COLO829 (cell line): Measurements from ENCODE around the gene CRLF3.
"Not testable (repeated sequence)": the region's sequence is repeated elsewhere in the genome, so short reads cannot be mapped to it uniquely, and the experiment has no call there.

ENCODE experiments used
- DNase-seq: peaks from one replicate; pipeline ENCODE4 v3.0.0; 2012; ENCODE audit warnings: low spot score

Gene CRLF3, protein sequence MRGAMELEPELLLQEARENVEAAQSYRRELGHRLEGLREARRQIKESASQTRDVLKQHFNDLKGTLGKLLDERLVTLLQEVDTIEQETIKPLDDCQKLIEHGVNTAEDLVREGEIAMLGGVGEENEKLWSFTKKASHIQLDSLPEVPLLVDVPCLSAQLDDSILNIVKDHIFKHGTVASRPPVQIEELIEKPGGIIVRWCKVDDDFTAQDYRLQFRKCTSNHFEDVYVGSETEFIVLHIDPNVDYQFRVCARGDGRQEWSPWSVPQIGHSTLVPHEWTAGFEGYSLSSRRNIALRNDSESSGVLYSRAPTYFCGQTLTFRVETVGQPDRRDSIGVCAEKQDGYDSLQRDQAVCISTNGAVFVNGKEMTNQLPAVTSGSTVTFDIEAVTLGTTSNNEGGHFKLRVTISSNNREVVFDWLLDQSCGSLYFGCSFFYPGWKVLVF

GRCh38 chr17:30824356-30825145, at the start of gene CRLF3:
CRLF3 (minus strand) TSS chr17:30824692; CDS start chr17:30824651, 41 bp downstream.
- DNase-seq: peak; percentile 96

- no peak for DNase-seq
These were observed 44.5 kb upstream of the CRLF3 start for GRCh38 chr17:30869005-30869404.

DNA sequence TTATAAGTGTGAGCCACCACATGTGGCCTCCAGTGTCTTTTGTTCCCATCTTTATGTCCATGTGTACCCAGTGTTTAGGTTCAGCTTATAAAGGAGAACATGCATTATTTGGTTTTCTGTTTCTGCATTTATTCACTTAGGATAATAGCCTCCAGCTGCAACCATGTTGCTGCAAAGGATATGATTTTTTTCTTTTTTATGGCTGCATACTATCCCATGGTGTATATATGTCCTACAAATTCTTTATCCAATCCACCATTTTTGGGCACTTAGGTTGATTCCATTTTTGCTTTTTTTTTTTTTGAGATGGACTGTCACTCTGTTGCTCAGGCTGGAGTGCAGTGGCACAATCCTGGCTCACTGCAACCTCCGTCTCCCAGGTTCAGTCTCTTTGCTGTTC, 40.1 kb upstream of the CRLF3 start:
- no peak for DNase-seq

- no peak for DNase-seq
These were observed 34.2 kb upstream of the CRLF3 start for GRCh38 chr17:30858556-30859250.

DNA sequence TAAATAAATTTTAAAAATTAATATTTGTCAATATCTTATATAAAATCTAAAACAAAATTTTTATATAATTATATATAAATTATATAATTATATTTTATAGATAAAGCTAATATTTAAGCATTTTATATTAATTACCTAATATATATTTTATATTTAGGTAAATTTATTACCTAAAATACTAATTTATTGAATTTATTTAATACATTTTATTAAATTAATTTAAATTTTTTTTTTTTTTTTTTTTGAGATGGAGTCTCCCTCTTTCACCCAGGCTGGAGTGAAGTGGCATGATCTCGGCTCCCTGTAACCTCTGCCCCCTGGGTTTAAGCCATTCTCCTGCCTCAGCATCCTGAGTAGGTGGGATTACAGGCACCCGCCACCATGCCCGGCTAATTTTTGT, 29.7 kb upstream of the CRLF3 start:
- no peak for DNase-seq

- no peak for DNase-seq
These were observed 23.5 kb upstream of the CRLF3 start for GRCh38 chr17:30848021-30848420.

GRCh38 chr17:30840771-30841170, 16.3 kb upstream of the CRLF3 start:
- no peak for DNase-seq

DNA sequence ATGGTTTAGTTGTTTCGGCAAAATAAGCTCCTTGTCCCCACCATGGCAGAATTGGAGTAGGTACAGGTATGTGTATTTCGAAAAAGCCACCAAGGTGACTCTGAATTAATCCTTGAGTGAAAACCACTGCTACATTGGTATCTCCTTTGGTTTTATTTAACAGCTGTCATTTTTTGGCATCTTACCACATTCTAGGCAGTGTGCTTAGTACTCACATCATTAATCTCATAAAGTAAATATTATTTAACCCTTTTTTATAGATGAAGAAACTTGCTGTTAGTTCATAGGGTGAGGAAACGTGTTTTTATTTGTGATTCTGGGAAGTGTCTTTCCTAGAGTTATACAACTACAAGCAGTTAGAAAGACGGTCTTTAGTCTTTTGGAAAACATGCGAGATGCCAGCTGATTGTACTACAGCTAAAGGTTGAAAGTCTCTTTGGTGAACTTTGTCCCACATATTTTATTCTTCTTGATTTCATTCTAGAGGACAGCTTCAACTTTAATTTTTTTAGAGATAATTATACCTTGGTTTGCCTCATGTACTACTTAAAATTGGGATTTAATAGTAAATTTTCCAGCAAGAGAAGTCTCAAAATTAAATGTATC, 13.8 kb upstream of the CRLF3 start:
- DNase-seq: no peak

DNA sequence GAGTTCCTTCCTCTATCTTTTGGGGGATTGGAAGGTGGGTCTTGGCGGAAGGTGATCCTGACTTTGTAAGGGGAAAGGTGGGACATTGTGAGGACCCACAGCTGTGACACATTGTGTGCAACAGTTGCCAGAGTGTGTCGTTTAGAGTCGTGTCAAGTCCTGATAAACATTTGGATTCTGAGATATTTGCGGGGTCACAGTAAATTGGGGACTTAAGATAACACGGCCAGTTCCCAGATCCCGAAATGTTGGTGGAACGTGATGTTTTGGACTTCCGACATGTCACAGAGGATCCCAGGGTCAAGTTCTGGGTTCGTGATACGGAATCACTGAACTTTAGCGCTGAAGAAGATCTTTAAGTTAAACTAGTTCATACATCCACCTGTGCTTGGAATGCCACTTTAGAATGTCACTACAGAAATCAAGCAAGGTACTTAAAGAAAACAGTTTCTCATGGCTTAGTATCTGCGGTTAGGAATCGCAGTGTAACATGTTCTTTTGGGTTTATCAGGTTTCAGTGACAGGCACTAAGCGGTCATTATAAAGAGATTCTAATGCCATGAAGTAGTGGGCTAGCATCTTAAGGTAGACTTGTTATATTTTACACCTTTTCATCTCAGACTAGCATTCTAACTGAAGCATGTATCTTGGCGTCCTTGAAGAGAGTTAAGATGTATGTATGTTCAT, 8.1 kb upstream of the CRLF3 start:
- DNase-seq: no peak

- peak; percentile 92 for DNase-seq
These were observed 7.4 kb upstream of the CRLF3 start, which contains the start of gene ATAD5 for GRCh38 chr17:30831663-30832437. ATAD5 (plus strand) TSS chr17:30831966; CDS start chr17:30832348, 382 bp downstream.

GRCh38 chr17:30831257-30831656, 6.8 kb upstream of the CRLF3 start:
- no peak for DNase-seq

DNA sequence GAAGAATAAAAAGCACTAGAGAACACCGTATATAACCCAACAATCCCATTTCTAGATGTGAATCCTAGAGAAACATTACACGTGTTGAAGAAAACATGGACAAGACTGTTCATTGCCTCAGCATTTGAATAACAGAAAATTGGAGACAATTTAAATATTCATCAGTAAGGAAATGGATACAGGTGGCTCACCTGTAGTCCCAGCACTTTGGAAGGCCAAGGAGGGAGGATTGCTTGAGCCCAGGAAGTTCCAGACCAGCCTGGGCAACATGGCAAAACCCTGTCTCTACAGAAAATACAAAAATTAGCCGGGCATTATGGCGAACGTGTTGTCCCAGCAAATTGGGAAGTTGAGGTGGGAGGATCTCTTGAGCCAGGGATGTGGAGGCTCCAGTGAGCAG, 4.5 kb upstream of the CRLF3 start:
- DNase-seq: no peak

- no peak for DNase-seq
These were observed 2.6 kb upstream of the CRLF3 start for GRCh38 chr17:30827082-30827481.

GRCh38 chr17:30824002-30824355, 513 bp downstream of the CRLF3 start:
- DNase-seq: no peak

DNA sequence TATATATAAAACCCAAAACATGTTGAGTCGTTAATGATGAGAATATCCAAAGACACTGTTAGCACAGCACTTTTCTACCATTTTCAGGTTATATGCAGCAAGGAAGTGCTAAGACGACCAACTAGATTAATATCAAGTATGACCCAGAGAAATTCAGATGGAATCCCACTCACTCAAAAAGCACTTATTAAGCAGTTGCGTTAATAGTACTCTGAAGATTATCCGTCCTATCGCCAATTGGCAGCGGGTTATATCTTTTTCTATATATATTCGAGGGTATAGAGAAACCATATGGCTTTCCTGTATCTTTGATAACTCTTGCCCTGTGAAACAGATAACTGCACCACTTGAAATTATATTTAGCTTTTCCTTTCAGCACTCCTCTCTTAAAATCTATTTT, 1.1 kb downstream of the CRLF3 start:
- no peak for DNase-seq

DNA sequence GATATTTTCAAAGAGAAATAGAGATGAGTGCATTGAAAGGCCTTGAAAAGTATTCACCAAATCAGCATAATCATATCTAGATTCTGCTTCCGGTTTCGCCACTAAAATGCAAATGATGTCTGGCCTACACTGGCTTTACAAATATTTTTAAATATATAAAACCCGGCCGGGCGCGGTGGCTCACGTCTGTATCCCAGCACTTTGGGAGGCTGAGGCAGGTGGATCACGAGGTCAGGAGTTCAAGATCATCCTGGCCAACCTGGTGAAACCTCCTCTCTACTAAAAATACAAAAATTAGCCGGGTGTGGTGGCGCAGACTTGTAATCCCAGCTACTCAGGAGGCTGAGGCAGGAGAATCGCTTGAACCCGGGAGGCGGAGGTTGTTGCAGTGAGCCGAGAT, 1.6 kb downstream of the CRLF3 start:
- not testable (repeated sequence) for DNase-seq

GRCh38 chr17:30821871-30822723, 2.4 kb downstream of the CRLF3 start:
- no peak for DNase-seq

DNA sequence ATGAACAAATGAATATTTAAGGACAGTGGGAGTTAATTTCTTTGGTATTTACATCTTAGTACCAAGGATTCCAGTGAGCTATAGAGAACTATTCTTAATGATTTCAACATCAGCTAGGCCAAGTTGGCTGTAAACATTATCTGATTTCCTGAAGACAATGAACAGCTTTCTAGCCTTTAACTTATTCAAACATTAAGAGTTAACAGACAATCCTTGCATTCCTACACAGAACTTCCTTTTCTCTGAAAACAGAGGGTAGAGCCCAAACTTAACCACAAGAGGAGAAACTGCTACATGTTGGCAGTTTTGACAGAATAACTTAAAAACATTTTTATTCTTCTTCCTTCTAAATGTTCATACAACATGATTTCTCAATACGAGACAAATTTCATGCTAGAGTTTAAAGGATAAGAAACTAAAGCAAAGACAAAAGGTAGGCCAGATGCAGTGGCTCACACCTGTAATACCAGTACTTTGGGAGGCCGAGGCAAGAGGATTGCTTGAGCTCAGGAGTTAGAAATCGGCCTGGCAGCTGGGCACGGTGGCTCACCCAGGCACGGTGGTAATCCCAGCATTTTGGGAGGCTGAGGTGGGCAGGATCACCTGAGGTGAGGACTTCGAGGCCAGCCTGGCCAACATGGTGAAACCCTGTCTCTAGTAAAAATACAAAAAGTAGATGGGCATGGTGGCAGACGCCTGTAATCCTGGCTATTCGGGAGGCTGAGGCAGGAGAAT, 4.4 kb downstream of the CRLF3 start:
- no peak for DNase-seq

DNA sequence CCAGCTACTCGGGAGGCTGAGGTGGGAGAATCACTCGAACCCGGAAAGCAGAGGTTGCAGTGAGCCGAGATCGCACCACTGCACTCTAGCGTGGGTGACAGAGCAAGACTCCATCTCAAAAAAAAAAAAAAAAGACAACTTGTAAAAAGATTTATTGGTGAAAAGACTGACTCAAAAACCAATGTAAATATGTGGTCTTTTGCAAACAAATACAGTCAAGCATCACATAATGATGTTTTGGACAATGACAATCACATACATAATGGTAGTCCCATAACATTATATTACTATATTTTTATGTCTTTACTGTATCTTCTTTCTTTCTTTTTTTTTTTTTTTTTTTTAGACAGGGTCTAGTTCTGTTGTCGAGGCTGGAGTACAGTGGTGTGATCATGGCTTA, 8.3 kb downstream of the CRLF3 start:
- no peak for DNase-seq
